HCT116 (cell line): ENCODE data around the gene CRYBB1. TPM values are rescaled to one million over a fixed set of nuclear protein-coding genes. Genes with fewer than 3 reads are reported as not detected.

Experiments
- ATAC-seq: fragments of 200-7000 bp; cut with Tn5 transposase; 2 replicates; pipeline ENCODE4 v1.9.1; 2020; ENCODE audit warnings: mild to moderate bottlenecking, moderate library complexity
- BruUV-seq: library from RNA; stranded (reverse); fragments of 400-500 nt; replicated peaks from 2 replicates; lab custom pipeline; 2021; lab: Mats Ljungman, UMichigan
- CTCF ChIA-PET: fragments of 300-600 bp; sonication (Branson Sonifier 250); formaldehyde crosslinking; loops from one replicate; lab custom pipeline; 2021; ENCODE audit warnings: antibody characterized with exemption; lab: Charles Lee
- POLR2A ChIA-PET: fragments of 300-600, 350-600 bp; sonication (Branson Sonifier 250); formaldehyde crosslinking; loops from one replicate; lab custom pipeline; 2021; ENCODE audit warnings: antibody characterized with exemption; lab: Charles Lee
- RAD21 ChIA-PET, 2 experiments: fragments of 300-600 bp; sonication (Branson Sonifier 250); formaldehyde crosslinking; loops; one replicate each; lab custom pipeline; 2023; ENCODE audit warnings: low total read pairs in 2 of 2; ENCODE audit not compliant: uncharacterized antibody in 2 of 2, unreplicated experiment in 2 of 2, low non-redundant PET in 1 of 2; lab: Charles Lee
- DNase-seq: peaks from one replicate; pipeline ENCODE4 v3.0.0-alpha.2; 2010; ENCODE audit warnings: low read depth, low spot score
- H2AFZ ChIP-seq: fragments of 200-600 bp; shearing (Covaris generic), sonication (generic); 2 replicates; pipeline ENCODE4 v1.6.1; 2017; ENCODE audit warnings: low read depth, mixed run types, mixed read lengths, antibody characterized with exemption, low read length; ENCODE audit not compliant: poor library complexity, severe bottlenecking
- H3K27ac ChIP-seq: 2 replicates; pipeline ENCODE4 v1.5.1; 2012; ENCODE audit warnings: low read depth, low read length
- H3K27me3 ChIP-seq: fragments of 200-600 bp; sonication (generic); 2 replicates; pipeline ENCODE4 v1.6.1; 2016; ENCODE audit warnings: mixed run types, low read length, mixed read lengths; ENCODE audit not compliant: insufficient read depth
- H3K36me3 ChIP-seq, 2 experiments: fragments of 200-500 bp in 1 of 2; fragments of 200-600 bp in 1 of 2; sonication (Bioruptor generic) in 1 of 2; sonication (generic) in 1 of 2; 2 replicates each; pipeline versions ENCODE4 v1.5.1 to v1.6.1; 2014 to 2016; ENCODE audit warnings: low read length in 2 of 2, inconsistent platforms in 1 of 2, mixed read lengths in 1 of 2, mixed run types in 1 of 2; ENCODE audit not compliant: insufficient read depth in 2 of 2, control insufficient read depth in 1 of 2
- H3K4me1 ChIP-seq, 2 experiments: fragments of 200-600 bp in 1 of 2; sonication (generic) in 1 of 2; 2 replicates each; pipeline versions ENCODE4 v1.5.1 to v1.6.1; 2012 to 2017; ENCODE audit warnings: low read length in 2 of 2, inconsistent platforms in 1 of 2, mild to moderate bottlenecking in 1 of 2, mixed read lengths in 1 of 2, mixed run types in 1 of 2, moderate library complexity in 1 of 2; ENCODE audit not compliant: insufficient read depth in 2 of 2, control insufficient read depth in 1 of 2
- H3K4me2 ChIP-seq: fragments of 200-600 bp; sonication (generic); 2 replicates; pipeline ENCODE4 v1.6.1; 2017; ENCODE audit warnings: mixed run types, low read length, mixed read lengths
- H3K4me3 ChIP-seq, 2 experiments: fragments of 200-600 bp in 1 of 2; sonication (generic) in 1 of 2; replicated peaks in 1 of 2; 2 replicates each; pipeline ENCODE4 v1.5.1; 2011 to 2016; ENCODE audit warnings: low read length in 2 of 2, control low read depth in 1 of 2, low read depth in 1 of 2, mild to moderate bottlenecking in 1 of 2, mixed read lengths in 1 of 2, mixed run types in 1 of 2
- H3K79me2 ChIP-seq: fragments of 200-600 bp; sonication (generic); 2 replicates; pipeline ENCODE4 v1.6.1; 2017; ENCODE audit warnings: mild to moderate bottlenecking, mixed run types, low read length, moderate library complexity, mixed read lengths; ENCODE audit not compliant: insufficient read depth
- H3K9ac ChIP-seq: fragments of 200-600 bp; sonication (generic); 2 replicates; pipeline ENCODE4 v1.6.1; 2016; ENCODE audit warnings: low read length, mixed read lengths
- H3K9me2 ChIP-seq: fragments of 200-600 bp; sonication (generic), shearing (Covaris generic); 2 replicates; pipeline ENCODE4 v1.6.1; 2017; ENCODE audit warnings: mixed run types, mild to moderate bottlenecking, moderate library complexity; ENCODE audit not compliant: insufficient read depth
- H3K9me3 ChIP-seq, 2 experiments: fragments of 200-500 bp in 1 of 2; fragments of 200-600 bp in 1 of 2; sonication (Bioruptor generic) in 1 of 2; sonication (generic) in 1 of 2; 2 replicates each; pipeline ENCODE4 v1.6.1; 2014 to 2017; ENCODE audit warnings: low read length in 2 of 2, mixed read lengths in 2 of 2, inconsistent platforms in 1 of 2, low read depth in 1 of 2, mild to moderate bottlenecking in 1 of 2, mixed run types in 1 of 2, moderate library complexity in 1 of 2; ENCODE audit not compliant: control insufficient read depth in 1 of 2, insufficient read depth in 1 of 2
- H4K20me1 ChIP-seq: fragments of 200-600 bp; sonication (generic), shearing (Covaris generic); 2 replicates; pipeline ENCODE4 v1.6.1; 2017; ENCODE audit warnings: mixed run types, mild to moderate bottlenecking, moderate library complexity; ENCODE audit not compliant: insufficient read depth
- CBX3 ChIP-seq: IDR thresholded peaks from 2 replicates; pipeline ENCODE4 v1.6.1; 2012; ENCODE audit warnings: low read depth
- ELF1 ChIP-seq: IDR thresholded peaks from 2 replicates; pipeline ENCODE4 v1.6.1; 2012; ENCODE audit warnings: low read depth, borderline replicate concordance
- EZH2 ChIP-seq: fragments of 200-600 bp; sonication (generic); IDR thresholded peaks from 2 replicates; pipeline ENCODE4 v1.6.1; 2017; ENCODE audit warnings: antibody characterized with exemption, mixed run types
- EZH2phosphoT487 ChIP-seq: fragments of 200-600 bp; IDR thresholded peaks from 2 replicates; pipeline ENCODE4 v1.6.1; 2018; ENCODE audit warnings: antibody characterized with exemption, borderline replicate concordance
- JUND ChIP-seq: IDR thresholded peaks from 2 replicates; pipeline ENCODE4 v1.6.1; 2012
- RAD21 ChIP-seq: IDR thresholded peaks from 2 replicates; pipeline ENCODE4 v1.6.1; 2012; ENCODE audit warnings: low read depth, mild to moderate bottlenecking
- SIN3A ChIP-seq: IDR thresholded peaks from 2 replicates; pipeline ENCODE4 v1.6.1; 2012; ENCODE audit warnings: low read depth
- SRF ChIP-seq: IDR thresholded peaks from 2 replicates; pipeline ENCODE4 v1.6.1; 2012; ENCODE audit warnings: low read depth
- YY1 ChIP-seq: IDR thresholded peaks from 2 replicates; pipeline ENCODE4 v1.6.1; 2011; ENCODE audit warnings: low read length, low read depth, moderate library complexity, mild to moderate bottlenecking; ENCODE audit not compliant: insufficient replicate concordance; ENCODE audit errors: extremely low read depth
- ZBTB33 ChIP-seq: IDR thresholded peaks from 2 replicates; pipeline ENCODE4 v1.6.1; 2011; ENCODE audit warnings: mild to moderate bottlenecking, low read length, moderate library complexity; ENCODE audit not compliant: insufficient replicate concordance; ENCODE audit errors: extremely low read depth
- ZNF274 ChIP-seq: fragments of 200-500 bp; sonication (Bioruptor generic); IDR thresholded peaks from 2 replicates; pipeline ENCODE4 v1.6.1; 2014; ENCODE audit warnings: mild to moderate bottlenecking, low read depth, low read length, inconsistent platforms
- intact Hi-C: fragments of 100-400 bp; cut with micrococcal nuclease; formaldehyde crosslinking; loops from 2 replicates; pipeline ENCODE4 v1.10.0; 2022
- total RNA-seq: library from RNA; stranded (reverse); gene quantifications from one replicate; pipeline ENCODE4 v1.2.1, GENCODE V29; 2021; ENCODE audit not compliant: unreplicated experiment
- TF ChIP-seq, protein P1 (sequence below): IDR thresholded peaks from 2 replicates; pipeline ENCODE4 v1.6.1; 2012
- TF ChIP-seq, protein P2 (sequence below): IDR thresholded peaks from 2 replicates; pipeline ENCODE4 v1.6.1; 2012; ENCODE audit warnings: low read depth

CRYBB1 gene
- total RNA-seq, 1 experiment from 2014 or later, result not detected

GRCh38 chr22:26589367-26589844 is 28.4 kb downstream of the CRYBB1 start:
- Histone ChIP-seq H3K4me1 (peaks cover 8 to 19% of the 10 kb centered on the region in 2 experiments; a peak in 3 of 4 replicates), H4K20me1 (no peaks in the 10 kb centered on the region), H2AFZ (no peak overlapping the region), H3K9me2 (no peaks in the 10 kb centered on the region), H3K4me3 (peak overlapping the region; percentile 67 to 90), H3K9ac (peak overlapping the region; percentile 79), H3K79me2 (peaks cover 20% of the 10 kb centered on the region; the same call in 1 of the 2 replicates), H3K27me3 (peaks cover 4% of the 10 kb centered on the region; the same call in 1 of the 2 replicates), H3K9me3 (no peaks in the 10 kb centered on the region), H3K27ac (peak overlapping the region; percentile 59; the same call in 1 of the 2 replicates), H3K36me3 (no peaks in the 10 kb centered on the region), H3K4me2 (peak overlapping the region; percentile 99)
- DNase-seq (no peak), ATAC-seq (peak; percentile 41)
- TF ChIP-seq EZH2 (no peak), YY1 (no peak), JUND (no peak), ZBTB33 (no peak), RAD21 (no peak), ZNF274 (no peak), ELF1 (no peak), SIN3A (no peak), SRF (no peak), EZH2phosphoT487 (no peak), CBX3 (no peak)
- TF ChIP-seq, protein P1, sequence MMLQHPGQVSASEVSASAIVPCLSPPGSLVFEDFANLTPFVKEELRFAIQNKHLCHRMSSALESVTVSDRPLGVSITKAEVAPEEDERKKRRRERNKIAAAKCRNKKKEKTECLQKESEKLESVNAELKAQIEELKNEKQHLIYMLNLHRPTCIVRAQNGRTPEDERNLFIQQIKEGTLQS, result no peak
- TF ChIP-seq, protein P2, sequence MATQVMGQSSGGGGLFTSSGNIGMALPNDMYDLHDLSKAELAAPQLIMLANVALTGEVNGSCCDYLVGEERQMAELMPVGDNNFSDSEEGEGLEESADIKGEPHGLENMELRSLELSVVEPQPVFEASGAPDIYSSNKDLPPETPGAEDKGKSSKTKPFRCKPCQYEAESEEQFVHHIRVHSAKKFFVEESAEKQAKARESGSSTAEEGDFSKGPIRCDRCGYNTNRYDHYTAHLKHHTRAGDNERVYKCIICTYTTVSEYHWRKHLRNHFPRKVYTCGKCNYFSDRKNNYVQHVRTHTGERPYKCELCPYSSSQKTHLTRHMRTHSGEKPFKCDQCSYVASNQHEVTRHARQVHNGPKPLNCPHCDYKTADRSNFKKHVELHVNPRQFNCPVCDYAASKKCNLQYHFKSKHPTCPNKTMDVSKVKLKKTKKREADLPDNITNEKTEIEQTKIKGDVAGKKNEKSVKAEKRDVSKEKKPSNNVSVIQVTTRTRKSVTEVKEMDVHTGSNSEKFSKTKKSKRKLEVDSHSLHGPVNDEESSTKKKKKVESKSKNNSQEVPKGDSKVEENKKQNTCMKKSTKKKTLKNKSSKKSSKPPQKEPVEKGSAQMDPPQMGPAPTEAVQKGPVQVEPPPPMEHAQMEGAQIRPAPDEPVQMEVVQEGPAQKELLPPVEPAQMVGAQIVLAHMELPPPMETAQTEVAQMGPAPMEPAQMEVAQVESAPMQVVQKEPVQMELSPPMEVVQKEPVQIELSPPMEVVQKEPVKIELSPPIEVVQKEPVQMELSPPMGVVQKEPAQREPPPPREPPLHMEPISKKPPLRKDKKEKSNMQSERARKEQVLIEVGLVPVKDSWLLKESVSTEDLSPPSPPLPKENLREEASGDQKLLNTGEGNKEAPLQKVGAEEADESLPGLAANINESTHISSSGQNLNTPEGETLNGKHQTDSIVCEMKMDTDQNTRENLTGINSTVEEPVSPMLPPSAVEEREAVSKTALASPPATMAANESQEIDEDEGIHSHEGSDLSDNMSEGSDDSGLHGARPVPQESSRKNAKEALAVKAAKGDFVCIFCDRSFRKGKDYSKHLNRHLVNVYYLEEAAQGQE, result no peak
- ChIA-PET POLR2A (no interaction called here), CTCF (no interaction called here), RAD21 (interaction anchor here in 1 of 2 experiments (0.6 kb wide), 1 partner anchor 55 kb away, joined by 3 read pairs; no protein-coding TSS in a partner anchor)
- BruUV-seq, result no TSS peak
- intact Hi-C loops, result no loop called here
